Sigmoid colon (tissue), 7 donors: ENCODE measurements around the gene DKK3. TPM values are rescaled to one million over a fixed set of nuclear protein-coding genes. Genes with fewer than 3 reads are reported as not detected.

Experiments used
- DNase-seq: peaks from one replicate; pipeline ENCODE4 v3.0.0-alpha.2; 2019
- H3K27ac ChIP-seq, 4 donors: fragments of 200-600 bp; sonication (generic); one replicate each; pipeline ENCODE4 v1.5.1; 2016 to 2019; ENCODE audit warnings: mild to moderate bottlenecking in 1 of 4
- H3K27me3 ChIP-seq, 3 donors: fragments of 200-600 bp; sonication (generic); one replicate each; pipeline ENCODE4 v1.5.1; 2019; ENCODE audit warnings: mild to moderate bottlenecking in 1 of 3
- H3K36me3 ChIP-seq, 4 donors: fragments of 200-600 bp; sonication (generic); one replicate each; pipeline ENCODE4 v1.5.1; 2016 to 2019
- H3K4me1 ChIP-seq, 4 donors: fragments of 200-600 bp; sonication (generic); one replicate each; pipeline ENCODE4 v1.5.1; 2017 to 2019
- H3K4me3 ChIP-seq, 4 donors: fragments of 200-600 bp; sonication (generic); one replicate each; pipeline ENCODE4 v1.5.1; 2017 to 2019; ENCODE audit warnings: mild to moderate bottlenecking in 2 of 4, moderate library complexity in 1 of 4
- H3K9me3 ChIP-seq, 4 donors: fragments of 200-600 bp in 3 of 4; sonication (generic) in 3 of 4; one replicate each; pipeline versions ENCODE4 v1.5.1 to v1.6.1; 2013 to 2019
- EP300 ChIP-seq, 4 donors: sonication (generic); formaldehyde crosslinking; IDR thresholded peaks; one replicate each; pipeline ENCODE4 v1.6.1; 2017; ENCODE audit warnings: antibody characterized with exemption in 4 of 4
- POLR2A ChIP-seq, 2 donors: fragments of 450-650 bp; IDR thresholded peaks; one replicate each; pipeline ENCODE4 v1.6.1; 2016; ENCODE audit warnings: antibody characterized with exemption in 2 of 2, mild to moderate bottlenecking in 2 of 2, moderate library complexity in 2 of 2
- POLR2AphosphoS5 ChIP-seq, 4 donors: sonication (generic); formaldehyde crosslinking; IDR thresholded peaks; one replicate each; pipeline ENCODE4 v1.6.1; 2017; ENCODE audit warnings: antibody characterized with exemption in 4 of 4
- WGBS, 2 donors: extraction: QIAGEN DNeasy Blood & Tissue Kit; methylation state at CpG; one replicate each; pipeline ENCODE4 v1.1.7; 2013; 5-methylcytosine and 5-hydroxymethylcytosine counted together
- intact Hi-C: fragments of 100-400 bp; cut with DNase I; formaldehyde crosslinking; loops from one replicate; pipeline ENCODE4 v1.15.1; 2023
- polyA plus RNA-seq, 3 donors: library from polyadenylated mRNA; stranded (reverse); fragments of 200-250 nt; gene quantifications; one replicate each; pipeline ENCODE4 v1.2.3, GENCODE V29; 2013
- total RNA-seq, 4 donors: library from RNA; depleted of rRNA; stranded (reverse); fragments of >200 nt; gene quantifications; one replicate each; pipeline ENCODE4 v1.1.0, GENCODE V29; 2016
- TF ChIP-seq, protein P1 (sequence below), 4 experiments: fragments of 450-650 bp in 3 of 4; fragments of 200-600 bp in 1 of 4; IDR thresholded peaks; one replicate each; pipeline ENCODE4 v1.5.1; 2016 to 2019; ENCODE audit warnings: antibody characterized with exemption in 4 of 4, mild to moderate bottlenecking in 3 of 4, moderate library complexity in 2 of 4
- donor health status: healthy with polysubstance abuse.
- donor health status: Bipolar disorder and iron deficiency.
- donor health status: healthy.

Gene DKK3
- total and polyA plus RNA-seq, 7 donors = 6.0 to 181 (median 83.6) TPM

DNA sequence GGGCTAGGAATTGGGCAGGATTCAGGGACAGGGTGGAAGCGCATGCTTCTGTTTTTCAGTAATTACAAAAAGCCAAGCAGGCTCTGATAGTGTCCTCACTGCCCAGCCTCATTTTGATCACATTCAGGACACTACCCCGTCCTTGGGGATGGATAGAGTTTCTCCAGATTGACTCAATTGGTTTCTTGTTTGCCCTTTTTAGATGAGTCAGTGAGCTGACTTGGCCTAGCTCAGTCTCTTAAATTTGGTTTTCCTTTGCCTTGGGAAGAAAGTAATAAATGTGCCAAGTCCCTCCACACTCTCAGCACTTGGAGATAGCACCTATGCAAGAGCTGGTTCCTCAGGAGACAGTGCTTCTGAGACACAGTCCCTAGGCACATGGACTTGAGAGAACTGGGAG, 25.5 kb downstream of the DKK3 start:
- no peak for TF ChIP-seq POLR2A (IDR thresholded peaks at IDR 0.05)
- TF ChIP-seq POLR2AphosphoS5 (IDR thresholded peaks at IDR 0.05) = no peak
- no peak for TF ChIP-seq EP300 (IDR thresholded peaks at IDR 0.05)
- TF ChIP-seq, protein P1, sequence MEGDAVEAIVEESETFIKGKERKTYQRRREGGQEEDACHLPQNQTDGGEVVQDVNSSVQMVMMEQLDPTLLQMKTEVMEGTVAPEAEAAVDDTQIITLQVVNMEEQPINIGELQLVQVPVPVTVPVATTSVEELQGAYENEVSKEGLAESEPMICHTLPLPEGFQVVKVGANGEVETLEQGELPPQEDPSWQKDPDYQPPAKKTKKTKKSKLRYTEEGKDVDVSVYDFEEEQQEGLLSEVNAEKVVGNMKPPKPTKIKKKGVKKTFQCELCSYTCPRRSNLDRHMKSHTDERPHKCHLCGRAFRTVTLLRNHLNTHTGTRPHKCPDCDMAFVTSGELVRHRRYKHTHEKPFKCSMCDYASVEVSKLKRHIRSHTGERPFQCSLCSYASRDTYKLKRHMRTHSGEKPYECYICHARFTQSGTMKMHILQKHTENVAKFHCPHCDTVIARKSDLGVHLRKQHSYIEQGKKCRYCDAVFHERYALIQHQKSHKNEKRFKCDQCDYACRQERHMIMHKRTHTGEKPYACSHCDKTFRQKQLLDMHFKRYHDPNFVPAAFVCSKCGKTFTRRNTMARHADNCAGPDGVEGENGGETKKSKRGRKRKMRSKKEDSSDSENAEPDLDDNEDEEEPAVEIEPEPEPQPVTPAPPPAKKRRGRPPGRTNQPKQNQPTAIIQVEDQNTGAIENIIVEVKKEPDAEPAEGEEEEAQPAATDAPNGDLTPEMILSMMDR (IDR thresholded peaks at IDR 0.05) = no peak
- WGBS, 2 donors = 86 to 90% methylated on average over 2 of the region's 2 CpGs
- H3K27ac ChIP-seq = no peak overlapping the region
- H3K9me3 ChIP-seq = no peaks in the 10 kb centered on the region
- peaks cover 0 to 34% (median 26%) of the 10 kb centered on the region in 4 donors for H3K4me1 ChIP-seq
- H3K27me3 ChIP-seq = no peaks in the 10 kb centered on the region
- no peak for DNase-seq
- H3K36me3 ChIP-seq = no peaks in the 10 kb centered on the region
- intact Hi-C loops = no loop called here
- H3K4me3 ChIP-seq = no peak overlapping the region

DNA sequence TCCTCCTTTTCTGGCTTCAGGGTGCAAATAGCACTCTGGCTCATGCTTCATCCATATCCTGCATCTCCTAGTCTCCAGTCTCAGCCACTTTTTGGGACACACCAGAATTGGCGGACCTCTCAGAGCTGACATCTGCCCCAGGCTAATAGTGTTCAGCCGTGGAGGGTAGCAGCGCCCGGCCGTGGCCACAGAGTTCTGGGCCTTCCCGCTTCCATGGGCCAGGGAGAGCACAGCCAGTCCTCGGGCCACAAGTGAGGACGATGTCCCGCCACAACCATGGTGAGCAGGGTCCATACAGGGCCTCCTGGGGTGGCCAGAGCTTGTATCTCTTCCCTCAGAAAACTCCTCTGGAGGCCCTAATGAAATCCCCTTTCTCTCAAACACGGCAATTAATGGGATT, 26.0 kb downstream of the DKK3 start:
- no peaks in the 10 kb centered on the region for H3K27me3 ChIP-seq

GRCh38 chr11:11981840-11982239, 26.6 kb downstream of the DKK3 start:
- Histone ChIP-seq H3K4me3 (no peak overlapping the region), H3K9me3 (no peaks in the 10 kb centered on the region), H3K27ac (no peak overlapping the region), H3K36me3 (no peaks in the 10 kb centered on the region), H3K27me3 (no peaks in the 10 kb centered on the region), H3K4me1 (peaks cover 0 to 38% (median 32%) of the 10 kb centered on the region in 4 donors)
- DNase-seq = peak; percentile 11
- TF ChIP-seq EP300 (IDR thresholded peaks at IDR 0.05) (no peak), POLR2A (IDR thresholded peaks at IDR 0.05) (no peak), POLR2AphosphoS5 (IDR thresholded peaks at IDR 0.05) (no peak)
- 90 to 92% methylated on average over 6 of the region's 6 CpGs for WGBS, 2 donors
- intact Hi-C loops = no loop called here

More for the DNA sequence above, 26.0 kb downstream of the DKK3 start:
- TF ChIP-seq, protein P1 (IDR thresholded peaks at IDR 0.05) = no peak
- TF ChIP-seq POLR2A (IDR thresholded peaks at IDR 0.05) (no peak), POLR2AphosphoS5 (IDR thresholded peaks at IDR 0.05) (no peak), EP300 (IDR thresholded peaks at IDR 0.05) (no peak)
- 95 to 96% methylated on average over 10 of the region's 10 CpGs for WGBS, 2 donors
- intact Hi-C loops = no loop called here
- no peaks in the 10 kb centered on the region for H3K9me3 ChIP-seq
- peak; percentile 57 for DNase-seq
- peaks cover 0 to 34% (median 26%) of the 10 kb centered on the region in 4 donors for H3K4me1 ChIP-seq
- H3K27ac ChIP-seq = peak overlapping the region in 1 of 4 donors; percentile 2
- H3K4me3 ChIP-seq = no peak overlapping the region
- H3K36me3 ChIP-seq = no peaks in the 10 kb centered on the region

- no peak overlapping the region for H3K4me3 ChIP-seq
Observed at GRCh38 chr11:11981364-11981763, 27.1 kb downstream of the DKK3 start.

GRCh38 chr11:11980841-11981308, 27.6 kb downstream of the DKK3 start:
- TF ChIP-seq EP300 (IDR thresholded peaks at IDR 0.05) = no peak
- Histone ChIP-seq H3K27me3 (no peaks in the 10 kb centered on the region), H3K27ac (peak overlapping the region in 3 of 4 donors; percentile 79 to 87 (median 86)), H3K4me1 (peaks cover 0 to 47% (median 42%) of the 10 kb centered on the region in 4 donors), H3K4me3 (no peak overlapping the region), H3K36me3 (no peaks in the 10 kb centered on the region), H3K9me3 (no peaks in the 10 kb centered on the region)
- WGBS, 2 donors = 84 to 91% methylated on average over 3 of the region's 3 CpGs
- intact Hi-C loops = no loop called here
- DNase-seq = no peak

More at GRCh38 chr11:11981364-11981763, 27.1 kb downstream of the DKK3 start:
- intact Hi-C loops = no loop called here
- WGBS, 2 donors = 93 to 95% methylated on average over 5 of the region's 5 CpGs
- H3K9me3 ChIP-seq = no peaks in the 10 kb centered on the region
- TF ChIP-seq POLR2A (IDR thresholded peaks at IDR 0.05) (no peak), EP300 (IDR thresholded peaks at IDR 0.05) (no peak), POLR2AphosphoS5 (IDR thresholded peaks at IDR 0.05) (no peak)
- TF ChIP-seq, protein P1 (IDR thresholded peaks at IDR 0.05) = no peak
- H3K27ac ChIP-seq = no peak overlapping the region
- no peaks in the 10 kb centered on the region for H3K36me3 ChIP-seq
- DNase-seq = no peak
- H3K27me3 ChIP-seq = no peaks in the 10 kb centered on the region
- H3K4me1 ChIP-seq = peaks cover 0 to 43% (median 37%) of the 10 kb centered on the region in 4 donors

- WGBS, 2 donors = 90 to 98% methylated on average over 2 of the region's 2 CpGs
- no peak for TF ChIP-seq POLR2A (IDR thresholded peaks at IDR 0.05)
- intact Hi-C loops = no loop called here
- peaks cover 0 to 52% (median 46%) of the 10 kb centered on the region in 4 donors for H3K4me1 ChIP-seq
- H3K4me3 ChIP-seq = no peak overlapping the region
- peak overlapping the region; percentile 68 to 87 (median 82) for H3K27ac ChIP-seq
- no peak for DNase-seq
- H3K36me3 ChIP-seq = no peaks in the 10 kb centered on the region
- no peaks in the 10 kb centered on the region for H3K27me3 ChIP-seq
- H3K9me3 ChIP-seq = no peaks in the 10 kb centered on the region
Observed at GRCh38 chr11:11980200-11980599, 28.2 kb downstream of the DKK3 start.
